Measurements from ENCODE around the gene TMEM80.

The TMEM80 gene

GRCh38 chr11:721247-721740 lies 25.7 kb downstream of the TMEM80 start:
- in situ Hi-C loops (cut with HindIII; ENCODE audit: low sequenced_read_pairs): no loop called here
- H3K4me3 ChIP-seq (ENCODE audit: low read depth, low read length): no peak overlapping the region
- TF ChIP-seq CTCF (IDR thresholded peaks at IDR 0.05; ENCODE audit: low read depth, low read length): no peak
- DNase-seq (ENCODE audit: low read depth, low spot score): no peak

- in situ Hi-C loops (cut with HindIII; ENCODE audit: low sequenced_read_pairs): no loop called here
- TF ChIP-seq CTCF (IDR thresholded peaks at IDR 0.05; ENCODE audit: low read depth, low read length): no peak
- DNase-seq (ENCODE audit: low read depth, low spot score): no peak
- H3K4me3 ChIP-seq (ENCODE audit: low read depth, low read length): no peak overlapping the region
Measured at GRCh38 chr11:721741-722345, 26.2 kb downstream of the TMEM80 start.

GRCh38 chr11:722346-722811 lies 26.8 kb downstream of the TMEM80 start:
- TF ChIP-seq CTCF (IDR thresholded peaks at IDR 0.05; ENCODE audit: low read depth, low read length): no peak
- no peak overlapping the region for H3K4me3 ChIP-seq (ENCODE audit: low read depth, low read length)
- in situ Hi-C loops (cut with HindIII; ENCODE audit: low sequenced_read_pairs): no loop called here
- no peak for DNase-seq (ENCODE audit: low read depth, low spot score)

GRCh38 chr11:723120-723883 lies 27.7 kb downstream of the TMEM80 start:
- in situ Hi-C loops (cut with HindIII; ENCODE audit: low sequenced_read_pairs): no loop called here
- no peak overlapping the region for H3K4me3 ChIP-seq (ENCODE audit: low read depth, low read length)
- peak; percentile 63 for DNase-seq (ENCODE audit: low read depth, low spot score)
- peak; percentile 62 for TF ChIP-seq CTCF (IDR thresholded peaks at IDR 0.05; ENCODE audit: low read depth, low read length)

GRCh38 chr11:724049-724777 lies 28.6 kb downstream of the TMEM80 start:
- no peak for TF ChIP-seq CTCF (IDR thresholded peaks at IDR 0.05; ENCODE audit: low read depth, low read length)
- in situ Hi-C loops (cut with HindIII; ENCODE audit: low sequenced_read_pairs): no loop called here
- H3K4me3 ChIP-seq (ENCODE audit: low read depth, low read length): no peak overlapping the region
- DNase-seq (ENCODE audit: low read depth, low spot score): no peak

GRCh38 chr11:724778-725386 lies 29.3 kb downstream of the TMEM80 start:
- no peak overlapping the region for H3K4me3 ChIP-seq (ENCODE audit: low read depth, low read length)
- in situ Hi-C loops (cut with HindIII; ENCODE audit: low sequenced_read_pairs): no loop called here
- DNase-seq (ENCODE audit: low read depth, low spot score): no peak
- no peak for TF ChIP-seq CTCF (IDR thresholded peaks at IDR 0.05; ENCODE audit: low read depth, low read length)

Measured in astrocyte of the spinal cord (primary cell).